ENCODE results near the gene CMTR1.

Gene CMTR1

GRCh38 chr6:37479266-37479854 is 46.3 kb downstream of the CMTR1 start:
- no peak for DNase-seq

- DNase-seq = no peak
Observed at GRCh38 chr6:37480118-37480736, 47.2 kb downstream of the CMTR1 start.

GRCh38 chr6:37480951-37481534 is 48.0 kb downstream of the CMTR1 start:
- no peak for DNase-seq

GRCh38 chr6:37481711-37482605 is 48.9 kb downstream of the CMTR1 start:
- DNase-seq = no peak

GRCh38 chr6:37482606-37483251 is 49.7 kb downstream of the CMTR1 start:
- no peak for DNase-seq

- no peak for DNase-seq
Observed at GRCh38 chr6:37483252-37483901, 50.4 kb downstream of the CMTR1 start.

GRCh38 chr6:37483917-37484785 is 51.1 kb downstream of the CMTR1 start:
- peak; percentile 70 to 80 for DNase-seq

- DNase-seq = no peak
Observed at GRCh38 chr6:37484786-37485170, 51.8 kb downstream of the CMTR1 start.

GRCh38 chr6:37485291-37485702 is 52.3 kb downstream of the CMTR1 start:
- no peak for DNase-seq

- no peak for DNase-seq
Observed at GRCh38 chr6:37486121-37486839, 53.3 kb downstream of the CMTR1 start.

GRCh38 chr6:37487591-37488380 is 54.8 kb downstream of the CMTR1 start:
- no peak for DNase-seq

GRCh38 chr6:37488476-37488875 is 55.5 kb downstream of the CMTR1 start:
- no peak for DNase-seq

GRCh38 chr6:37489697-37490336 is 56.8 kb downstream of the CMTR1 start:
- peak; percentile 8 to 35 for DNase-seq

GRCh38 chr6:37490536-37491170 is 57.6 kb downstream of the CMTR1 start:
- DNase-seq = no peak

GRCh38 chr6:37491171-37491829 is 58.3 kb downstream of the CMTR1 start:
- no peak for DNase-seq

GRCh38 chr6:37491830-37492208 is 58.8 kb downstream of the CMTR1 start:
- no peak for DNase-seq

- no peak for DNase-seq
Observed at GRCh38 chr6:37492236-37492972, 59.4 kb downstream of the CMTR1 start.
